GM19372 (cell line): ENCODE measurements around the gene BORCS5.

ENCODE experiments used
- ATAC-seq: cut with Tn5 transposase; IDR thresholded peaks from one replicate; pipeline ENCODE4 v1.9.1; 2021; ENCODE audit warnings: mild to moderate bottlenecking, low read depth, moderate library complexity; ENCODE audit not compliant: unreplicated experiment

The BORCS5 gene

DNA sequence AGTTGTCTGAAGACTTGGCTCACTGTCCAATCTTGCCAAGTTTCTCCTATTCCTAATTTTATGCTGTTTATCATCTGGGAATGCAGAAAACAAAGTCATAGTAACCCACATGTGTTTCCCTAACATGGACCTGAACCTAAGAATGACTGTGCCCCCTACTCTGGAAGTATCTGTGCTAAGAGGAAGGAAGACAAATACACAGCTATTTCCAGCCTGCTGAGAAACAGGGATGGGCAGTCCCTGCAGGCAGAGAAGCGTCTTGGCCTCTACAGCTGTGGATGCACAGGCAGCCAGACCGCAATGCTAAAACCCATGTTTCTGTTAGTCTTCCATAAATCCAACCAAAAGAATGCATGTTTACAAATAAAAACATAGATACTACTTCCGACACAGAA, 149.6 kb downstream of the BORCS5 start:
- ATAC-seq, result no peak

DNA sequence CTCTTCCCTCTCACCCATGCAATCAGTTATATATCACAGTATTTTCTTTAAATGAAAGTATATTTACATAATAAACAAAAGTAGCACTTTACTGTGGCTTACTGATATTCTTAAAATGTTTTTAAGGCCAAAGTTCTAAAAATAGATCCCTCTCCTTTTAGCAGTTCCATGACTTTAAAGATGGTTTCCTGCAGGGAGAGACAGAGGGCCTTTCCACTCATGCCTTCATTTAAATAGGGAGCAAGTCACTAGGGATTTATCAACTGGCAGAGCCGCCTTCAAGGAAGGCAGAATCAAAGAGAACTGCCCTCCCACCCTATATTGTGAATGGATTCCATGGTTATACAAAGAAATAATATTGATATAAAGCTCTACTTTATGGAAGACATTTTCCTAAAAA, 150.2 kb downstream of the BORCS5 start:
- no peak for ATAC-seq

DNA sequence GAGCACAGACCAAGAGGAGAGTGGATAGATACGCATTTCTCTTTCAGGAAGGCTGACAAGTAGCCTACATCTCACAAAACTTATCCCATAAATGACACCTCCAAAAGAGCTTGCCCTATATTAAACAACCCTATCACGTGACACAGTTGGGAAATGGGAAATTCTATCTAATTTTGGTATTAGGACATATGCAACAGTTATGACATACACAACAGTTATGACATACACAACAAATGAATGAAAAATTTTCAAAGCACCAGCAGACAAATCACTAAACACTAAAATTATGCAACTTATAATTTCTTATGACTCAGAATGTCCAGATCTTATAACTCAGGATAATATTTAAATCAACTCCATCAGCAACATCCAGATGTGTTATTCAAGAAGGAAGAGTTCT, 151.7 kb downstream of the BORCS5 start:
- no peak for ATAC-seq

DNA sequence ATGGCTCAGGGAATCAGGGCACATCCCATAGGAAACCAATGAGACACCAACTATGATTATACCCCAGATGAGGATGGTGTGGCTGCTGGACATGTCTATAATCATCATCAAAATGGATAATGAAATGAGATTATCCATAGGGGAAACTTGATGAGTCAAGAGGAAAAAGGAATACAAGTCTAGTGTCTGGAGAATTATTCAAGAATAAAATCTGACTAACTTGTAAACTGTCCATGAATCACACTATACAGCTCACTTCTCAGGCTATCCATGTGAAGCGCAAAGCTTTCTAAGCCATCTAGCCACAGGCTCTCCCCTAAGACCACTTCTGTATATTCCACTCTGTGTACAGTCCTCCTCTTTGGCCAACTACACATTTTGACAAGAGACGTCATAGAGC, 153.3 kb downstream of the BORCS5 start:
- ATAC-seq, result no peak

DNA sequence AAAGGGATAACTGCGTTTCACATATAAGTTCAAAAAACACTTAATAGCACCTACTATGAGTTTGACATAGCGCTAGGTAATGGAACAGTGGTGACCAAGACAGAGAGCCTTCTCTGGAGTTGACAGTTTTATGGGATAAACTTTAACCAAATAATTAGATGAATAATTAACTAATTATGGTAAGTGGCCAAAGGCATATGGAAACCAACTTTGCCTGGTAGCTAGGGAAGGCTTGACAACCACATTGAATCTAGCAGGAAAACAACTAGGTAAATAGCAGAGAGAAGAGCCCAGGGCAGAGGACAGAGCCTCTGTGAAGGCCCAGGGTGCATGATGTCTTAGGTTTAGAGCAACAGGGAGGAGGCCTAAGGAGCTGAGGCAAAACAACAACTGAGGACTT, 153.7 kb downstream of the BORCS5 start:
- no peak for ATAC-seq

DNA sequence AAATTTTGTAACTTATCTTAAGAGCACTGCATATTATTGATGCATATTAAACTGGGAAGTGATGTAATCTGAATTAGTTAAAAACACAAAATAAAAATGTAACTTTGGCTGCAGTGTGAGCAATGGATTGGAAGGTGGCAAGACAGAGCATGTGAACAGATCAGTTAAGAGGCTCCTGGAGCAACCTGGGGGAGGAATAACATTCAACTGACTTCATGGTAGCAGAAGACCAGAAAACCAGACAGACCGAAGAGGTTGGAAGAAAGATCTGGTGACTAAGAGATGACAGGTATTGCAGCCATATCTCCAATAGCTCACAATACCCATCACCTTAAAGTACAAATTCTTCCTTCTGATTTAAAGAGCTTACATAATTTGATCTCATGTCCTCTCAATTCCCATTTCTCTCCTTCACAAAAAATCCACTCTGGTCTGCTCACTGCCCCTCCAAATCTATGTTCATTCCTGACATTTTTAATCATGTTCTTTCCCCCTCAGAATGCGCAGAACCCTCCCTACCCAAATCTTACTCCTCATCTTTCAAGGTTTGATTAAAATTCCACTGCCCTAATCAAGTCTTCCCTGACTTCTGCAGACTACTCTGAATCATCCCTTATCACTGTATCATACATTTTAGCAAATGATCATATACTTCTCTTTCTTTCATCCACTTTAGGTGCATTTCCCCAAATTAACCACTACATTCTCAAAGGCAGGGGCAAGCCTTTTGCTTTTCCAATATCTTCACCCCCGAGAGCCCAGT, 154.3 kb downstream of the BORCS5 start:
- ATAC-seq, result no peak

DNA sequence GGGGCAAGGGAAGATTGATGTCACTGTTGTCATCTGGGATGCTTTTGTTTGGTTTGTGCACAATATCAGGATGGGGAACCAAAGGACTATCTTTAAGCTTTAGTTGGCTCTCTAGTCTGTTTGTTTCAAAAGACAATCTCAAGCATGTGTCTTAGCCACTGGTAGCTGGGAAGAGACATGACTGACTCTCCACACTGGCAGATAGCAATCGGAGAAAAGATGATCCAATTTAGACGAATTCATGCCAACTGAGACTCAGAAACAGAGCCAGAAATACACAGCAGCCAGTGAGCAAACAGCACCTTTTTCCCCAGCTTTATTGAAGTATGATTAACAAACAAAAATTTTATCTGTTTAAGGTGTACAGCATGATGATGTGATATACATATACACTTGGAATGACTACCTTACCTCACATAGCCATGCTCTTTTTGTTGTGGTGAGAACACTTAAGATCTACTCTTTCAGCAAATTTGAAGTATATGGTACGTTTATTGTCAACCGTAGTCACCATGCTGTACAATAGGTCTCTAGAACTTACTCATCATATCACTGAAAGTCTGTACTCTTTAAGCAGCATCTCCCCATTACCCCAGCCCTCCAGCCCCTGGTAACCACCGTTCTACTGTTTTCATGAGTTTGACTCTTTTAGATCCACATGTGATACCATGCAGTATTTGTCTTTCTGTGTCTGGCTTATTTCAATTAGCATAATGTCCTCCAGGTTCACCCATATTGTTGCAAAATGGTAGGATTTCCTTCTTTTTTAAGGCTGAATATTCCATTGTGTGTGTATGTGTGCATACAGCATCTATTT, 155.2 kb downstream of the BORCS5 start:
- no peak for ATAC-seq

DNA sequence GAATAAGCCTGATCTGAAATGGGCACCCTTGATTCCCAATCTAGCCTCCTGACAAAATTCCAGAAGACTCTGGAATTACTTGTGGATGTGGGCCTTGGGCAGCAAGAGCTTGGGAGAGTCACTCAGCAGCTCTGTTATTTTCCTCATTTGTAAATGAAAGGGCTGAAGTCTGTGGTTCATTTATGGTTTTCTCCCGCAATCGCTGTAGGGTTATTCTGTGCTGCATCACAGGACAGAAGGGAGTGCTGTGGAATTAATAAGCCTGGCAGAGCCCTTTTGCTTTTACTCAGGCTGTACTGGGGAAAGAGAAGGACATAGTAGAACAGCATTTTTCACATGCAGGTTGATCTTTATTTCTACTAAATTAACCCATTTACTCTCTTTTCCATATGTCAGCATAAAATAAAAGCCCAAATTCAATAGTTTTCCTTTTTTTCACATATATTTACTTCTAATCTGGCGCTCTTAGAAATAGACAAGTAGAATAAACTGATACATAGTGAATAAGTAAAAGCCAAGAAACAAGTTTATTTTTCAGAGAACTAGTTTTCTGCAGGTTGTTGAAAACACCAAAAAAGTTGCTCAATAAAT, 156.6 kb downstream of the BORCS5 start:
- ATAC-seq, result no peak

DNA sequence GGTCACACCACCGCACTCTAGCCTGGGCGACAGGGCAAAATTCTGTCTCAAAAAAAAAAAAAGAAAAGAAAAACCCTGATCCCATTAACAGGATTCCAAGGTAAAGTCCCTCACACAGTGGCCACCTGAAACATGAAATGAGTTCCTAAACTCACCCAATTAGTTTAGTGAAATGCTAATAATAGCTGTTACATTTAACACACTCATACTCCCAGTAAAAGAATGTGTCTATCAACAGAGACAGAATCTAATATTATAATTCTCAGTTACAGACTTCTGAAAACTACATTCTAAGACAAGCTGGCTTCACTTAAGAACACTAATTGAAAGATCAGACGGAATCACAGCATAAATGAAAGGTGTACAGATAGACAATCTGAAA, 161.6 kb downstream of the BORCS5 start:
- ATAC-seq, result no peak

DNA sequence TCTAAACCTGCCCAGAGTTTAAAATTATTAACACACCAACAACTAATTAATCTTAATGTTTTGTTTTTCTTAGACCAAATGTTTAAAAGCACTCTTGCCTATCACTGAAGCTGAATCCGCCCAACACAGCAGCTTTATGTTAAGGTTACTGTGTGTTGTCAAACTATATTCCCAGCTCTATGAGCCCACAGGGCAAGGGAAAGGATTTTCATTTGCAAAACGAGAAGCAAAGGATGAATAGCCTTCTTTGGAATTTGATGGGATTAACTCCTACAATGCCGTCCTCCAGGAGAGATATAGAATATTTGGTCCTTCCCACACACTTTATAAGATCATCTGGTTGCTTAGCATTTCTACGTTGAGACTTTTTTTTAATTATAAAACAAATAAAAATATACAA, 162.0 kb downstream of the BORCS5 start:
- no peak for ATAC-seq
